ENCODE results near the gene HSPA5.

GRCh38 chr9:125258160-125258785, 17.1 kb upstream of the HSPA5 start:
- no peak for TF ChIP-seq EZH2 (IDR thresholded peaks at IDR 0.05; ENCODE audit: low read depth, unreplicated experiment)
- TF ChIP-seq CTCF (conservative IDR thresholded peaks at IDR 0.05; ENCODE audit: low read depth in 2 of 2) = no peak
- no peak for TF ChIP-seq NANOG (IDR thresholded peaks at IDR 0.05; ENCODE audit: borderline replicate concordance)
- no peak for TF ChIP-seq EZH2phosphoT487 (IDR thresholded peaks at IDR 0.05; ENCODE audit: unreplicated experiment)
- TF ChIP-seq POLR2AphosphoS5 (IDR thresholded peaks at IDR 0.05; ENCODE audit: low read depth) = no peak
- TF ChIP-seq CREB1 (CRISPR knock-in tag; IDR thresholded peaks at IDR 0.05; ENCODE audit: low read depth) = no peak
- TF ChIP-seq, protein P1, sequence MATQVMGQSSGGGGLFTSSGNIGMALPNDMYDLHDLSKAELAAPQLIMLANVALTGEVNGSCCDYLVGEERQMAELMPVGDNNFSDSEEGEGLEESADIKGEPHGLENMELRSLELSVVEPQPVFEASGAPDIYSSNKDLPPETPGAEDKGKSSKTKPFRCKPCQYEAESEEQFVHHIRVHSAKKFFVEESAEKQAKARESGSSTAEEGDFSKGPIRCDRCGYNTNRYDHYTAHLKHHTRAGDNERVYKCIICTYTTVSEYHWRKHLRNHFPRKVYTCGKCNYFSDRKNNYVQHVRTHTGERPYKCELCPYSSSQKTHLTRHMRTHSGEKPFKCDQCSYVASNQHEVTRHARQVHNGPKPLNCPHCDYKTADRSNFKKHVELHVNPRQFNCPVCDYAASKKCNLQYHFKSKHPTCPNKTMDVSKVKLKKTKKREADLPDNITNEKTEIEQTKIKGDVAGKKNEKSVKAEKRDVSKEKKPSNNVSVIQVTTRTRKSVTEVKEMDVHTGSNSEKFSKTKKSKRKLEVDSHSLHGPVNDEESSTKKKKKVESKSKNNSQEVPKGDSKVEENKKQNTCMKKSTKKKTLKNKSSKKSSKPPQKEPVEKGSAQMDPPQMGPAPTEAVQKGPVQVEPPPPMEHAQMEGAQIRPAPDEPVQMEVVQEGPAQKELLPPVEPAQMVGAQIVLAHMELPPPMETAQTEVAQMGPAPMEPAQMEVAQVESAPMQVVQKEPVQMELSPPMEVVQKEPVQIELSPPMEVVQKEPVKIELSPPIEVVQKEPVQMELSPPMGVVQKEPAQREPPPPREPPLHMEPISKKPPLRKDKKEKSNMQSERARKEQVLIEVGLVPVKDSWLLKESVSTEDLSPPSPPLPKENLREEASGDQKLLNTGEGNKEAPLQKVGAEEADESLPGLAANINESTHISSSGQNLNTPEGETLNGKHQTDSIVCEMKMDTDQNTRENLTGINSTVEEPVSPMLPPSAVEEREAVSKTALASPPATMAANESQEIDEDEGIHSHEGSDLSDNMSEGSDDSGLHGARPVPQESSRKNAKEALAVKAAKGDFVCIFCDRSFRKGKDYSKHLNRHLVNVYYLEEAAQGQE (IDR thresholded peaks at IDR 0.05; ENCODE audit: unreplicated experiment) = no peak

Data from GM23338 (cell line).